GM18526 (cell line): ENCODE results near the gene C2orf81.

Source experiments
- POLR2A ChIP-seq: IDR thresholded peaks from 3 replicates; pipeline ENCODE4 v1.6.1; 2011; ENCODE audit not compliant: insufficient read length; ENCODE audit errors: extremely low read depth

C2orf81 gene

GRCh38 chr2:74421221-74421870 is at the start of gene C2orf81, which contains the start of gene WDR54:
TSS of gene C2orf81 (minus strand) at chr2:74421619. CDS start at chr2:74421560, 59 bp downstream.
TSS of gene WDR54 (plus strand) at chr2:74421730. CDS start at chr2:74422154, 424 bp downstream.
- TF ChIP-seq POLR2A: peak; percentile 92

GRCh38 chr2:74464406-74464805 is 43.0 kb upstream of the C2orf81 start:
- no peak for TF ChIP-seq POLR2A

- no peak for TF ChIP-seq POLR2A
Observed at GRCh38 chr2:74462786-74463105, 41.3 kb upstream of the C2orf81 start.

GRCh38 chr2:74462054-74462785 is 40.8 kb upstream of the C2orf81 start:
- peak; percentile 0 for TF ChIP-seq POLR2A

GRCh38 chr2:74461187-74462053 is 40.0 kb upstream of the C2orf81 start:
- TF ChIP-seq POLR2A: no peak

GRCh38 chr2:74458938-74459363 is 37.5 kb upstream of the C2orf81 start:
- no peak for TF ChIP-seq POLR2A

GRCh38 chr2:74458132-74458937 is 36.9 kb upstream of the C2orf81 start, which contains the start of gene WBP1:
TSS of gene WBP1 (plus strand) at chr2:74458438. CDS start at chr2:74458603, 165 bp downstream.
- TF ChIP-seq POLR2A: peak; percentile 56

- TF ChIP-seq POLR2A: peak; percentile 44
Observed at GRCh38 chr2:74457549-74458131, 36.2 kb upstream of the C2orf81 start.

GRCh38 chr2:74457129-74457548 is 35.7 kb upstream of the C2orf81 start:
- TF ChIP-seq POLR2A: peak; percentile 24

- TF ChIP-seq POLR2A: peak; percentile 41
Observed at GRCh38 chr2:74454654-74455511, 33.5 kb upstream of the C2orf81 start, which contains the start of gene INO80B. TSS of gene INO80B (plus strand) at chr2:74455087. CDS start at chr2:74455117, 30 bp downstream.

GRCh38 chr2:74450570-74451190 is 29.3 kb upstream of the C2orf81 start:
- no peak for TF ChIP-seq POLR2A

- no peak for TF ChIP-seq POLR2A
Observed at GRCh38 chr2:74448771-74449170, 27.4 kb upstream of the C2orf81 start.

GRCh38 chr2:74447230-74447999 is 26.0 kb upstream of the C2orf81 start:
- no peak for TF ChIP-seq POLR2A
